LNCAP (cell line): Measurements from ENCODE around the gene RIOK3.

Source experiments
- TF ChIP-seq, protein P1 (sequence below): fragments of 450-650 bp; IDR thresholded peaks from 2 replicates; pipeline ENCODE4 v1.5.1; 2017; ENCODE audit warnings: mild to moderate bottlenecking

RIOK3 gene

DNA sequence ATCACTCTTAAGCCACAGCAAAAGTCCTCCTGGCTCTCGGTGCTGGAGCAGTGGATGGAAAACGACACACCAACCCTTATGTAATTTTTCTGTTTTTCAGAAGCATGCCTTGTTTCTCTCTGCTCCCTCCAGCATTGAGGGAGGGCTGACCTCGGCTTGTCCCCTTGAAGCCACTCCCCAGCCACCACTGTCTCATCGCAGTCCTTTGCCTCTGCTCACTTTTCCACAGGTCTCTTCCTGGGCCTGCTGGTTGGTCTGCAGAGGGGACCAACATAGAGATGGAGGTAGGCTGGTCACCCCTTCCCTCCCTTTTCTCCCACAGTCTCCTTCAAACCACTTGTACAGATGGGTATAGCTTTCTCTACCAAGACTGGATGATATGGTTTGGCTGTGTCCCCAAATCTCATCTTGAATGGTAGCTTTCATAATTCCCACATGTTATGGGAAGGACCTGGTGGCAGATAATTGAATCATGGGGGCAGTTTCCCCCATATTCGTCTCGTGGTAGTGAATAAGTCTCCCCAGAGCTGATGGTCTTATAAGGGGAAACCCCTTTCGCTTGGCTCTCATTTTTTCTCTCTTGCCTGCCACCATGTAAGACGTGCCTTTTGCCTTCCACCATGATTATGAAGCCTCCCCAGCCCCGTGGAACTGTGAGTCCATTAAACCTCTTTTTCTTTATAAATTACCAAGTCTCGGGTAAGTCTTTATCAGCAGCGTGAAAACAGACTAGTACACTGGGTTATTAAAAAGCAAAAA lies 14.3 kb upstream of the RIOK3 start:
- TF ChIP-seq, protein P1, sequence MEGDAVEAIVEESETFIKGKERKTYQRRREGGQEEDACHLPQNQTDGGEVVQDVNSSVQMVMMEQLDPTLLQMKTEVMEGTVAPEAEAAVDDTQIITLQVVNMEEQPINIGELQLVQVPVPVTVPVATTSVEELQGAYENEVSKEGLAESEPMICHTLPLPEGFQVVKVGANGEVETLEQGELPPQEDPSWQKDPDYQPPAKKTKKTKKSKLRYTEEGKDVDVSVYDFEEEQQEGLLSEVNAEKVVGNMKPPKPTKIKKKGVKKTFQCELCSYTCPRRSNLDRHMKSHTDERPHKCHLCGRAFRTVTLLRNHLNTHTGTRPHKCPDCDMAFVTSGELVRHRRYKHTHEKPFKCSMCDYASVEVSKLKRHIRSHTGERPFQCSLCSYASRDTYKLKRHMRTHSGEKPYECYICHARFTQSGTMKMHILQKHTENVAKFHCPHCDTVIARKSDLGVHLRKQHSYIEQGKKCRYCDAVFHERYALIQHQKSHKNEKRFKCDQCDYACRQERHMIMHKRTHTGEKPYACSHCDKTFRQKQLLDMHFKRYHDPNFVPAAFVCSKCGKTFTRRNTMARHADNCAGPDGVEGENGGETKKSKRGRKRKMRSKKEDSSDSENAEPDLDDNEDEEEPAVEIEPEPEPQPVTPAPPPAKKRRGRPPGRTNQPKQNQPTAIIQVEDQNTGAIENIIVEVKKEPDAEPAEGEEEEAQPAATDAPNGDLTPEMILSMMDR, result no peak

GRCh38 chr18:23440131-23440530 lies 13.0 kb upstream of the RIOK3 start:
- TF ChIP-seq, protein P1, result no peak

DNA sequence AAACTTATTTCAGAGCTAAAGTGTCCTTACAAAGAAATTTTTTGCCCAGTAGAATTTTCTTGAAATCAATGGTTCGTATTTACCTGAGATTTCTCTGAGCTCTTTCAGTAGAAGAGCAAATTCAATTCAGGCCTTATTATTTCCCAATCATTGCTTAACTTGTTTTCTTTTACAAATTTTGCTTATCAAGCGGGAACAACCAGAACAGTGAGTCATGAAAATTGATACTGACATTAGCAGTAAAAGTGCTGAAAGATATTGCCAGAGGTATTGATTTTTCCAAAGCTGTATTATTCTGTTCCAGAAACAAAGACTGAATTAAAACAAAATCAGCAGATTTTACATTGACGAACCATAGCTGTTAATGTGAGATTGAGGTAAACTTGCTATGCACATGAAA lies 10.1 kb upstream of the RIOK3 start:
- TF ChIP-seq, protein P1, result no peak

GRCh38 chr18:23448291-23448690 lies 4.8 kb upstream of the RIOK3 start:
- TF ChIP-seq, protein P1, result no peak

GRCh38 chr18:23450022-23450421 lies 3.1 kb upstream of the RIOK3 start:
- TF ChIP-seq, protein P1, result no peak

- TF ChIP-seq, protein P1, result no peak
These were observed 2.1 kb upstream of the RIOK3 start for GRCh38 chr18:23451011-23451410.

- TF ChIP-seq, protein P1, result no peak
These were observed 1.6 kb upstream of the RIOK3 start for GRCh38 chr18:23451491-23451890.

DNA sequence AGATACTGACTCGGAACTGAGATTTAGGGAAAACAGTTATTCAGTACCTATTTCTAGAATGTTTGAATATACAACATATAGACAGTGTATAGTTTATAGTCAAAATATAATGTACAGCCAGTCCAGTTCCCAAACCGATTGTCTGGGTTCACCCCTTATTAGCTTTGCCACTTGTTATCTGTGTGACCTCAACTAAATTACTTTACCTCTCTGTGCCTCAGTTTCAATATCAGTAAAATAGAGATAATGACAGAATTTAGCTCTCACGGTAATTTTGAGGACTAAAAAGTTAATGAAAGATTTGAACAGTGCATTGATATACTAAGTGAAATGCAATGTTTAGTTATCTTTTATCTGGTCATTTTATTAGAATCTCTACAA lies 750 bp upstream of the RIOK3 start:
- TF ChIP-seq, protein P1, result no peak
